Activated naive CD8-positive, alpha-beta T cell treated with anti-CD3 and anti-CD28 coated beads, Interleukin-2, amount 50 U/mL, for 24 hours (primary cell): ENCODE measurements around the gene ZNF385D.

ENCODE experiments used
- ATAC-seq: fragments of 150-1000 bp; cut with Tn5 transposase; one replicate; pipeline ENCODE4 v1.10.0; 2021
- DNase-seq: peaks from one replicate; pipeline ENCODE4 v3.0.0; 2021
- H3K27ac Mint-ChIP-seq: one replicate; pipeline ENCODE4 v1.8.0; 2021; ENCODE audit warnings: mild to moderate bottlenecking, mixed read lengths
- H3K27me3 Mint-ChIP-seq: one replicate; pipeline ENCODE4 v1.8.0; 2021; ENCODE audit warnings: mixed read lengths
- H3K36me3 Mint-ChIP-seq: one replicate; pipeline ENCODE4 v1.8.0; 2021; ENCODE audit warnings: low read depth, mixed read lengths
- H3K4me1 Mint-ChIP-seq: one replicate; pipeline ENCODE4 v1.8.0; 2021; ENCODE audit warnings: mixed read lengths
- H3K4me3 Mint-ChIP-seq: one replicate; pipeline ENCODE4 v1.8.0; 2021; ENCODE audit warnings: mild to moderate bottlenecking, moderate library complexity, mixed read lengths
- H3K9me3 Mint-ChIP-seq: one replicate; pipeline ENCODE4 v1.8.0; 2021; ENCODE audit warnings: mixed read lengths

The ZNF385D gene, protein sequence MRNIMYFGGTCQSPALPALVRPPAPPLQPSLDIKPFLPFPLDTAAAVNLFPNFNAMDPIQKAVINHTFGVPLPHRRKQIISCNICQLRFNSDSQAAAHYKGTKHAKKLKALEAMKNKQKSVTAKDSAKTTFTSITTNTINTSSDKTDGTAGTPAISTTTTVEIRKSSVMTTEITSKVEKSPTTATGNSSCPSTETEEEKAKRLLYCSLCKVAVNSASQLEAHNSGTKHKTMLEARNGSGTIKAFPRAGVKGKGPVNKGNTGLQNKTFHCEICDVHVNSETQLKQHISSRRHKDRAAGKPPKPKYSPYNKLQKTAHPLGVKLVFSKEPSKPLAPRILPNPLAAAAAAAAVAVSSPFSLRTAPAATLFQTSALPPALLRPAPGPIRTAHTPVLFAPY

DNA sequence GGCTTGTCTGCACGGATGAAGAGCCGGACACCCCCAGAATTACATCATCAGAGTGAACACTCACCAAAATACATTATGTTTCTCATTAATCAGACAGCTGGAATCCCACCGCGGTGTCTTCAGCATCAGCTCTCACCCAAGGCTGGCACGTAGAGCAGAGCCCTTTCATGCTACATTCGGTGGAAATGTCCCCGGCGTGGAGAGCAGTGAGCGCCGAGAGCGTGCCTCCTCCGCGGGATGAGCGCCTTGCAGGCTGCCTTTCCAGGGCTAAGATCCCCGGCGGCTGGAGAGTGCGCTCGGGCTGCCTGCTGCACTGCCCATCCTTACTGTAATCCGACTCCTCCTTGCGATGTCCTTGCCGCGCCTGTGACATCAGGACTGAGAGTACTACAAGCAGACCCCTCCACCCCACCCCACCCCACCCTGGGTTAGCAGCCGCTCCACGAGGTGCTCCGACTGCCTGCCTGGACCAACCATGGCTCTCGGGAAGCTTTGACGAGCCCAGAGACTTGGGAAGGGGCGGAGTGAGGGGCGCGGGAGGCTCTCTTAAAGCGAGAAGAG lies at the start of gene ZNF385D:
TSS of gene ZNF385D (minus strand) at position 380 of the 561 bp plus-strand sequence. CDS start at position 86, 294 bp downstream.
- no peaks in the 10 kb centered on the region for H3K4me1 Mint-ChIP-seq
- ATAC-seq = no peak
- peaks cover 14% of the 10 kb centered on the region for H3K27me3 Mint-ChIP-seq
- peaks cover 7% of the 10 kb centered on the region for H3K9me3 Mint-ChIP-seq
- H3K36me3 Mint-ChIP-seq = no peaks in the 10 kb centered on the region
- H3K4me3 Mint-ChIP-seq = no peak within 1 kb of the TSS
- DNase-seq = no peak
- no peak within 1 kb of the TSS for H3K27ac Mint-ChIP-seq

GRCh38 chr3:21798356-21799088 lies 47.5 kb upstream of the ZNF385D start:
- Mint-ChIP-seq H3K4me3 (no peak overlapping the region), H3K27me3 (no peaks in the 10 kb centered on the region), H3K4me1 (no peaks in the 10 kb centered on the region), H3K36me3 (no peaks in the 10 kb centered on the region), H3K27ac (no peak overlapping the region), H3K9me3 (peaks cover 11% of the 10 kb centered on the region)
- DNase-seq (no peak), ATAC-seq (no peak)

- H3K27ac Mint-ChIP-seq = no peak overlapping the region
Observed at GRCh38 chr3:21795921-21796320, 44.9 kb upstream of the ZNF385D start.

GRCh38 chr3:21795152-21795837 lies 44.3 kb upstream of the ZNF385D start:
- no peaks in the 10 kb centered on the region for H3K36me3 Mint-ChIP-seq
- H3K4me1 Mint-ChIP-seq = no peaks in the 10 kb centered on the region
- H3K4me3 Mint-ChIP-seq = no peak overlapping the region
- DNase-seq = no peak
- H3K9me3 Mint-ChIP-seq = no peaks in the 10 kb centered on the region
- H3K27me3 Mint-ChIP-seq = no peaks in the 10 kb centered on the region
- ATAC-seq = no peak
- no peak overlapping the region for H3K27ac Mint-ChIP-seq

More at GRCh38 chr3:21795921-21796320, 44.9 kb upstream of the ZNF385D start:
- H3K27me3 Mint-ChIP-seq = no peaks in the 10 kb centered on the region
- peaks cover 4% of the 10 kb centered on the region for H3K9me3 Mint-ChIP-seq
- no peaks in the 10 kb centered on the region for H3K36me3 Mint-ChIP-seq
- DNase-seq (no peak), ATAC-seq (no peak)
- no peak overlapping the region for H3K4me3 Mint-ChIP-seq
- H3K4me1 Mint-ChIP-seq = no peaks in the 10 kb centered on the region

- ATAC-seq (no peak), DNase-seq (no peak)
- Mint-ChIP-seq H3K36me3 (no peaks in the 10 kb centered on the region), H3K9me3 (no peaks in the 10 kb centered on the region), H3K27me3 (no peaks in the 10 kb centered on the region), H3K4me1 (no peaks in the 10 kb centered on the region), H3K4me3 (no peak overlapping the region), H3K27ac (no peak overlapping the region)
Observed at GRCh38 chr3:21794291-21794690, 43.3 kb upstream of the ZNF385D start.

- Mint-ChIP-seq H3K4me3 (no peak overlapping the region), H3K27me3 (no peaks in the 10 kb centered on the region), H3K36me3 (no peaks in the 10 kb centered on the region), H3K27ac (no peak overlapping the region), H3K9me3 (peaks cover 4% of the 10 kb centered on the region), H3K4me1 (no peaks in the 10 kb centered on the region)
- no peak for ATAC-seq
- DNase-seq = no peak
Observed at GRCh38 chr3:21792176-21792575, 41.2 kb upstream of the ZNF385D start.

GRCh38 chr3:21791356-21791755 lies 40.3 kb upstream of the ZNF385D start:
- ATAC-seq (no peak), DNase-seq (no peak)
- Mint-ChIP-seq H3K9me3 (peaks cover 8% of the 10 kb centered on the region), H3K27me3 (no peaks in the 10 kb centered on the region), H3K4me3 (no peak overlapping the region), H3K4me1 (no peaks in the 10 kb centered on the region), H3K27ac (no peak overlapping the region), H3K36me3 (no peaks in the 10 kb centered on the region)

DNA sequence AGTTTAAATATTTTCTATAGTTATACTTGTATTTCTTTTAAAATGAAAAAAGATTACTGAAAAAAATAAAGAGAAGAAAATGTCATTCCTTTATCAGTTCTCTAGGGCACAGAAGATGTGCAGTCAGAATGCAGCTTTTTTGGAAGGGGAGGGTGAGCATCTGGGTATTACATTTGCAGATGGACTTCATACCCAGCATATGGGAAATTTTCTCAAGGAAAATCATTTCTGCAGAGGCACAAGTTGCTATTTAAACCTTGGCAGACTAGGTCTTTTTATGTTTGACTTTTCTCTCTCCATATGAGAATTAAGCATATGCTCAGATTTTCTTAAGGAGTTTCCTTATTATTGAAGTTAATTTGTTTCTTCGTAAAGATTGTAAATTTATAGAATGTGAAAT lies 39.5 kb upstream of the ZNF385D start:
- H3K27ac Mint-ChIP-seq = no peak overlapping the region
- no peaks in the 10 kb centered on the region for H3K27me3 Mint-ChIP-seq
- H3K4me3 Mint-ChIP-seq = no peak overlapping the region
- H3K9me3 Mint-ChIP-seq = peaks cover 8% of the 10 kb centered on the region
- H3K4me1 Mint-ChIP-seq = no peaks in the 10 kb centered on the region
- H3K36me3 Mint-ChIP-seq = no peaks in the 10 kb centered on the region
- DNase-seq (no peak), ATAC-seq (no peak)

- DNase-seq (no peak), ATAC-seq (no peak)
- Mint-ChIP-seq H3K27me3 (no peaks in the 10 kb centered on the region), H3K9me3 (peaks cover 8% of the 10 kb centered on the region), H3K27ac (no peak overlapping the region), H3K4me1 (no peaks in the 10 kb centered on the region), H3K36me3 (no peaks in the 10 kb centered on the region), H3K4me3 (no peak overlapping the region)
Observed at GRCh38 chr3:21789730-21790129, 38.7 kb upstream of the ZNF385D start.

- Mint-ChIP-seq H3K4me1 (no peaks in the 10 kb centered on the region), H3K27ac (no peak overlapping the region), H3K9me3 (peaks cover 8% of the 10 kb centered on the region), H3K4me3 (no peak overlapping the region), H3K36me3 (no peaks in the 10 kb centered on the region), H3K27me3 (no peaks in the 10 kb centered on the region)
- ATAC-seq (no peak), DNase-seq (no peak)
Observed at GRCh38 chr3:21786438-21786797, 35.4 kb upstream of the ZNF385D start.

GRCh38 chr3:21785765-21786437 lies 34.9 kb upstream of the ZNF385D start:
- Mint-ChIP-seq H3K27ac (no peak overlapping the region), H3K9me3 (peaks cover 8% of the 10 kb centered on the region), H3K4me3 (no peak overlapping the region), H3K4me1 (no peaks in the 10 kb centered on the region), H3K27me3 (no peaks in the 10 kb centered on the region), H3K36me3 (no peaks in the 10 kb centered on the region)
- ATAC-seq = no peak
- no peak for DNase-seq

GRCh38 chr3:21783839-21784238 lies 32.8 kb upstream of the ZNF385D start:
- Mint-ChIP-seq H3K36me3 (no peaks in the 10 kb centered on the region), H3K9me3 (peaks cover 13% of the 10 kb centered on the region), H3K4me1 (no peaks in the 10 kb centered on the region), H3K27me3 (no peaks in the 10 kb centered on the region), H3K4me3 (no peak overlapping the region), H3K27ac (no peak overlapping the region)
- DNase-seq = no peak
- no peak for ATAC-seq

DNA sequence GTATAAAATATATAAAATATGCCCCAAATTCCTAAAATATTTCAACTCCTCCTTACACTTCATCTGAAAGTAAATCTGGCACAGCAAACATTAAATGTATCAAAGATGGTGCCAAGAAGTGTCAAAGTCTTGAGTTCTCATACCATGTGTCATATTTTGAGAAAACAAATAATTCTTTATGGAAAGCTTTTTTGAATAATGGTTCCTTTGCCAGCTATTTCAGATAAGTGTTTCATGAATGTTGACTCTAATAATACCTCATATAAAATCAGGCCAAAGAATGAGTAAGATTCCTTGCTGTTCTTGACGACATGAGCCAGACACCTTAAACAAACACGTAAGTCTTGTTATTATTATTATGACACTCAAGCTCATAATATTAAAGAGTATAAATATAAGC lies 30.3 kb upstream of the ZNF385D start:
- Mint-ChIP-seq H3K9me3 (peaks cover 4% of the 10 kb centered on the region), H3K36me3 (no peaks in the 10 kb centered on the region), H3K27me3 (no peaks in the 10 kb centered on the region), H3K4me3 (no peak overlapping the region), H3K4me1 (no peaks in the 10 kb centered on the region), H3K27ac (no peak overlapping the region)
- ATAC-seq = no peak
- no peak for DNase-seq

GRCh38 chr3:21779909-21780308 lies 28.9 kb upstream of the ZNF385D start:
- Mint-ChIP-seq H3K4me1 (no peaks in the 10 kb centered on the region), H3K9me3 (peaks cover 4% of the 10 kb centered on the region), H3K4me3 (no peak overlapping the region), H3K27me3 (no peaks in the 10 kb centered on the region), H3K36me3 (no peaks in the 10 kb centered on the region), H3K27ac (no peak overlapping the region)
- DNase-seq (no peak), ATAC-seq (no peak)
